Measurements from ENCODE around the gene ELMO1. TPM values are rescaled to one million over a fixed set of nuclear protein-coding genes. Genes with fewer than 3 reads are reported as not detected.

Gene ELMO1
- total and polyA plus RNA-seq, 2 donors from 2014 or later = 6.0 to 35.4 TPM

DNA sequence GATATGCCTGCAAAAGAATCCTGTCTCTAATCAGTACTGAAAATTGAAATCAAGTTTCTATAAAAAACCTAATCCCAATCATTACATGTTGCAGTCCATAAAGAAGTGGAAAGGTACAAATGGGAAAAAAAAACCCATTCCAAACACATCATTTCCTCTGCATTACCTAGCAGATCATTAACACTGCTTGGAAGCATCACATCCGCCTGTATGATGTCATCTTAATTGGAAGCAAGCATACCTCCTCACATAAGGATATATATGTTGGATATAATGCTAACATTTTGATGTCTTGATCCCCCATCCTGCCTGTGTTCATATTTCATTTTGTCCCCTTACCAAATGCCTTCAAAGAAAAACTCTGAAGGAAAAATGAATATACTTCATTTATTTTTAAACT, 483.0 kb downstream of the ELMO1 start:
- H3K9me3 ChIP-seq (ENCODE audit: control insufficient read depth in 2 of 3, insufficient read depth in 1 of 3, low read length in 3 of 3) = no peaks in the 10 kb centered on the region
- H3K9ac ChIP-seq (ENCODE audit: low read length in 3 of 3) = no peak overlapping the region
- FAIRE-seq = no peak
- TF ChIP-seq, protein P1, sequence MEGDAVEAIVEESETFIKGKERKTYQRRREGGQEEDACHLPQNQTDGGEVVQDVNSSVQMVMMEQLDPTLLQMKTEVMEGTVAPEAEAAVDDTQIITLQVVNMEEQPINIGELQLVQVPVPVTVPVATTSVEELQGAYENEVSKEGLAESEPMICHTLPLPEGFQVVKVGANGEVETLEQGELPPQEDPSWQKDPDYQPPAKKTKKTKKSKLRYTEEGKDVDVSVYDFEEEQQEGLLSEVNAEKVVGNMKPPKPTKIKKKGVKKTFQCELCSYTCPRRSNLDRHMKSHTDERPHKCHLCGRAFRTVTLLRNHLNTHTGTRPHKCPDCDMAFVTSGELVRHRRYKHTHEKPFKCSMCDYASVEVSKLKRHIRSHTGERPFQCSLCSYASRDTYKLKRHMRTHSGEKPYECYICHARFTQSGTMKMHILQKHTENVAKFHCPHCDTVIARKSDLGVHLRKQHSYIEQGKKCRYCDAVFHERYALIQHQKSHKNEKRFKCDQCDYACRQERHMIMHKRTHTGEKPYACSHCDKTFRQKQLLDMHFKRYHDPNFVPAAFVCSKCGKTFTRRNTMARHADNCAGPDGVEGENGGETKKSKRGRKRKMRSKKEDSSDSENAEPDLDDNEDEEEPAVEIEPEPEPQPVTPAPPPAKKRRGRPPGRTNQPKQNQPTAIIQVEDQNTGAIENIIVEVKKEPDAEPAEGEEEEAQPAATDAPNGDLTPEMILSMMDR (IDR thresholded peaks at IDR 0.05; ENCODE audit: borderline replicate concordance, extremely low read depth, insufficient read depth) = no peak
- peaks cover 0 to 3% (median 0%) of the 10 kb centered on the region in 3 donors for H3K4me1 ChIP-seq (ENCODE audit: control insufficient read depth in 2 of 3, insufficient read depth in 2 of 3, low read depth in 1 of 3, low read length in 3 of 3)
- H3K27me3 ChIP-seq (ENCODE audit: control insufficient read depth, insufficient read depth, low read length) = no peaks in the 10 kb centered on the region
- H3K4me3 ChIP-seq (ENCODE audit: low read length in 3 of 3) = no peak overlapping the region
- no peaks in the 10 kb centered on the region for H3K36me3 ChIP-seq (ENCODE audit: control insufficient read depth in 2 of 3, insufficient read depth in 3 of 3, low read length in 3 of 3)
- no peak for DNase-seq
- intact Hi-C loops (cut with DNase I) = no loop called here
- H3K27ac ChIP-seq (ENCODE audit: low read depth in 2 of 2, low read length in 2 of 2) = no peak overlapping the region

DNA sequence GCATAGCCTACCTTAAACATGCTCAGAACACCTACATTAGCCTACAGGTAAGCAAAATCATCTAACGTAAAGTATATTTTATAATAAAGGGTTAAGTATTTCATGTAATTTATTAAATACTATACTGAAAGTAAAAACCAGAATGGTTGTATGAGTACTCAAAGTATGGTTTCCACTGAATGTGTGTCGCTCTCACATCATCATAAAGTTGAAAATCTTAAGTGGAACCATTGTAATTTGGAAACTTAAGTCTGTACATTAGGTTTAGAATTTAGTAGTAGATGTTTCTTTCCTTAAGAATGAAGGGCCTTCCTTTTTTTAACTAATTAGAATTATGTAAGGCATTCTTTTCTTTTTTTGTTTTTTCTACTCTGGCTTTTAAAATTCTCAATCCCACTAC, 484.4 kb downstream of the ELMO1 start:
- no peak overlapping the region for H3K4me3 ChIP-seq (ENCODE audit: low read length in 3 of 3)
- FAIRE-seq (peak; percentile 15), DNase-seq (no peak)
- no peak overlapping the region for H3K9ac ChIP-seq (ENCODE audit: low read length in 3 of 3)
- TF ChIP-seq, protein P1 (IDR thresholded peaks at IDR 0.05; ENCODE audit: borderline replicate concordance, extremely low read depth, insufficient read depth) = no peak
- H3K36me3 ChIP-seq (ENCODE audit: control insufficient read depth in 2 of 3, insufficient read depth in 3 of 3, low read length in 3 of 3) = no peaks in the 10 kb centered on the region
- H3K9me3 ChIP-seq (ENCODE audit: control insufficient read depth in 2 of 3, insufficient read depth in 1 of 3, low read length in 3 of 3) = no peaks in the 10 kb centered on the region
- intact Hi-C loops (cut with DNase I) = no loop called here
- H3K27me3 ChIP-seq (ENCODE audit: control insufficient read depth, insufficient read depth, low read length) = no peaks in the 10 kb centered on the region
- no peak overlapping the region for H3K27ac ChIP-seq (ENCODE audit: low read depth in 2 of 2, low read length in 2 of 2)
- no peaks in the 10 kb centered on the region for H3K4me1 ChIP-seq (ENCODE audit: control insufficient read depth in 2 of 3, insufficient read depth in 2 of 3, low read depth in 1 of 3, low read length in 3 of 3)

DNA sequence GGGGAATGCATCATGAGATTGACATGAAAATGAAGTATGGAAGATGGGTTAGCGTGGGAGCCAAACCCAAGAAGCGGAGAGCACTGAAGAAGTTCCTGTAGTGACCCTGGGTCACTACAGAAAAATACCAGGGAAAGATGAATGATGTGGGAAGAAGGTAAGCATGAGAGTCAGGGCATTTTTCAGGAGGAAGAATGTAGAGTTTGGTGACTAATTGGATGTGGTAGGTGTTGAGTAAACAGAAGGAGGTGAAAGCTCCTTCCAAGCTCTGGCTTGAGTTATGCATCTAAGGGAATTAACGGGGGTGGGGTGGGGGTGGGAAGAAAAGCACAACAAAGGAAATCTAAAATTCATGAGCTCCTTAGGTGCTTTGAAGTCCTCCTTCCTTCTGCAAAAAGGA, 486.3 kb downstream of the ELMO1 start:
- Histone ChIP-seq H3K36me3 (ENCODE audit: control insufficient read depth in 2 of 3, insufficient read depth in 3 of 3, low read length in 3 of 3) (no peaks in the 10 kb centered on the region), H3K4me3 (ENCODE audit: low read length in 3 of 3) (no peak overlapping the region), H3K27ac (ENCODE audit: low read depth in 2 of 2, low read length in 2 of 2) (no peak overlapping the region), H3K9ac (ENCODE audit: low read length in 3 of 3) (no peak overlapping the region), H3K9me3 (ENCODE audit: control insufficient read depth in 2 of 3, insufficient read depth in 1 of 3, low read length in 3 of 3) (no peaks in the 10 kb centered on the region), H3K4me1 (ENCODE audit: control insufficient read depth in 2 of 3, insufficient read depth in 2 of 3, low read depth in 1 of 3, low read length in 3 of 3) (no peaks in the 10 kb centered on the region), H3K27me3 (ENCODE audit: control insufficient read depth, insufficient read depth, low read length) (no peaks in the 10 kb centered on the region)
- intact Hi-C loops (cut with DNase I) = no loop called here
- no peak for DNase-seq
- FAIRE-seq = no peak
- TF ChIP-seq, protein P1 (IDR thresholded peaks at IDR 0.05; ENCODE audit: borderline replicate concordance, extremely low read depth, insufficient read depth) = no peak

DNA sequence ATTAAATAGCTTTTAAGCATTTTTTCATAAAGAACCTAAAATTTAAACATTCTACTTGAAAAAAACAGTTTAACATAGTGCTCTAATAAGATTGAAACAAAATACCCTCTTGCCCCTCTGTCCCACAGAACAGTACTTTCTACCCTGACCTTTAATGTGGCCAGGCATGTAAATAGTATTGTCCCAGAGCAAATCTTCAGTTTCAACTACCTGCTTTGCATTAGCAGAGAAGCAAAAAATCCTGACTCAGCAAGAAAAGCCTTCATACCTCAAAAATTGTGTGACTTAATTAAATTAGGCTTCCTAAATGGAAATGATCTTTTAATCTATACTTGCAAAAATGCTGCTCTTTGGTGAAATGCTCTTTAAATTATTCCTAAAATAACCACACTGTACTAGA, 487.0 kb downstream of the ELMO1 start:
- intact Hi-C loops (cut with DNase I) = no loop called here
- TF ChIP-seq, protein P1 (IDR thresholded peaks at IDR 0.05; ENCODE audit: borderline replicate concordance, extremely low read depth, insufficient read depth) = no peak

More for the DNA sequence above, 487.0 kb downstream of the ELMO1 start:
- Histone ChIP-seq H3K27ac (ENCODE audit: low read depth in 2 of 2, low read length in 2 of 2) (no peak overlapping the region), H3K36me3 (ENCODE audit: control insufficient read depth in 2 of 3, insufficient read depth in 3 of 3, low read length in 3 of 3) (no peaks in the 10 kb centered on the region), H3K4me1 (ENCODE audit: control insufficient read depth in 2 of 3, insufficient read depth in 2 of 3, low read depth in 1 of 3, low read length in 3 of 3) (no peaks in the 10 kb centered on the region), H3K27me3 (ENCODE audit: control insufficient read depth, insufficient read depth, low read length) (no peaks in the 10 kb centered on the region), H3K9me3 (ENCODE audit: control insufficient read depth in 2 of 3, insufficient read depth in 1 of 3, low read length in 3 of 3) (no peaks in the 10 kb centered on the region), H3K4me3 (ENCODE audit: low read length in 3 of 3) (no peak overlapping the region), H3K9ac (ENCODE audit: low read length in 3 of 3) (no peak overlapping the region)
- no peak for FAIRE-seq
- DNase-seq = no peak

All from kidney (tissue), 14 donors.